GM19395 (cell line): ENCODE results near the gene CDC42BPA.
"Not testable (repeated sequence)": the region's sequence is repeated elsewhere in the genome, so short reads cannot be mapped to it uniquely, and the experiment has no call there.

Experiments
- ATAC-seq: cut with Tn5 transposase; IDR thresholded peaks from one replicate; pipeline ENCODE4 v1.9.1; 2021; ENCODE audit warnings: mild to moderate bottlenecking, moderate library complexity; ENCODE audit not compliant: unreplicated experiment

The CDC42BPA gene

GRCh38 chr1:227308367-227309336 lies 9.6 kb downstream of the CDC42BPA start:
- no peak for ATAC-seq

DNA sequence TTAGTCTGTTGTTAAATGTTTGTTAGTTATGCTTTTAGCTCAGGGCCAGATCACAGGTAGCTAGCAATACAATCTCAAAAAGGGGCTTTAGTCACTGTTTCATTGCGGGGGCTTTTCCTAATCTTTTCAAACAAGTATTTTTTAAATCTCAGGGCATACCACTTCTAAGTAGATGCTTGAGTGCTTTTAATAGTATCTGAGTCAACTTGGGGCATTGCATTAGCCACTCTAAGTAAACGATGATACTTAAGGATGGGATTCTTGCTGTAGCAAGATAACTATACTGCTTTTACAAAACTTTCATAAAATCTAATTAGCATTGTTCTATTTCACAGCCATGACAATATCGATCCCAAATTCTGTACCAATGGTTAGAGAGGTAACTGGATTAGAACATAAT lies 11.6 kb downstream of the CDC42BPA start:
- no peak for ATAC-seq

DNA sequence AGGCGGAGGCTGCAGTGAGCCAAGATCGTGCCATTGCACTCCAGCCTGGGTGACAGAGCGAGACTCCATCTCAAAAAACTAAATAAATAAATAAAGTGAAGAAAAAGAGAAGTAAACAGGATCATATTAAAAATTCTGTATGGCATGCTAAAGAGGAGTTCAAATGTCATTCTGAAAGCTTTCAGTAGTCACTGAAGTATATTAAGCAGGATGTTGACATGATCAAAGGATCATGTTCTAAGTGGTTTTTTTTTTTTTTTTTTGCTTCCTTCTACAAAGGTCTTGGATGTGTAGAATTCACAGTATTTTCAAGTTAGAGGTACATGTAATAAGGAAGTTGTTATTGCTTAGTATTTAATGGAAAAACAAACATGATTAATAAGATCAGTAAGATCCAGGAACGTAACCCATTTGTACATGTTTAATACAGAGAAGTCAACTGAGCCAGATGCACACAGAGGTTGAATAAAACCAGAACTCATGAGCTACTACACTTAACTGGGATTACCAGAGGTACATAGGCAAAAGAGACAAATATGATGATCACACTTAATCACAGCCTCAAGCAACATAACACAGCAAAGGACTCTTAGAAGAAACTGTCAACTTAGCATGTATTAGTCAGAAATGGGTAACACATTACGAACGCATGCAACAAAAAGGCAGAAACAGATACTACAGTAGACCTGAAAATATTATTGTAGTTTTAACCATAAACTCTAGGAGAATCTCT lies 12.2 kb downstream of the CDC42BPA start:
- ATAC-seq = no peak

GRCh38 chr1:227304665-227305064 lies 13.6 kb downstream of the CDC42BPA start:
- ATAC-seq = no peak

DNA sequence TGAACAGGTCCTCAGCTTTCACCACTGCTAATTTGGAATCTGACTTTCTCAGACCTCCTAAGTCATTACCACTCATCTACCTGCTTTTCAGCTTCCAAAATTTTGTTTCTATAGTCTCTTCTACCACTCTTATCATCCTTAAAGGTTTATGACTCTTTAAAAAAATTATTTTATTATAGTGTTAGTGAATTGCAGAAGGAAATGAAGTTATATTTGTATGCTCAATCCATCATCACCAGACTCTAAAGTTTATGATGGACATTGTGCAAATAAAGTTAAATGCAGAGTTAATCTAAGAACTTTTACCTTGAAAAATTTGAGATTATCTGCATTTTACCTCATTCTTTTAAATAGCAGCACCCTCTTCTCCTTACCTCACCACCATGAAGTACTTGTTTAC lies 14.6 kb downstream of the CDC42BPA start:
- ATAC-seq = no peak

DNA sequence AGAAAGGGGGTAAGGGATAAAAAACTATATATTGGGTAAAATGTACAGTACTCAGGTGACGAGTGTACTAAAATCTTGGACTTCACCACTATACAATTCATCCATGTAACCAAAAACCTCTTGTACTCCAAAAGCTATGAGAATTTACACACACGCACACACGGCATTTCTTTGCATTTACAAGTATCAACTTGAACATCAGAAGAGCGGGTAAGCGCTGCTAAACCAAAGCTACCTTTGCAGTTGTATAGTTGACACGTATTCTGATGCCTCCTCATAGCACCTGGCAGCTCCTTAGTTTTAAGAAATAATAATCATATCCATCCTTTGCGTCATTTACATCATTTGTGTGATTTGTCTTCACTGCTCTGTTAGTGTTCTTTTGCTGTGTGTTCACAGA lies 17.6 kb downstream of the CDC42BPA start:
- no peak for ATAC-seq

- ATAC-seq = no peak
Measured at GRCh38 chr1:227299688-227300087, 18.6 kb downstream of the CDC42BPA start.

DNA sequence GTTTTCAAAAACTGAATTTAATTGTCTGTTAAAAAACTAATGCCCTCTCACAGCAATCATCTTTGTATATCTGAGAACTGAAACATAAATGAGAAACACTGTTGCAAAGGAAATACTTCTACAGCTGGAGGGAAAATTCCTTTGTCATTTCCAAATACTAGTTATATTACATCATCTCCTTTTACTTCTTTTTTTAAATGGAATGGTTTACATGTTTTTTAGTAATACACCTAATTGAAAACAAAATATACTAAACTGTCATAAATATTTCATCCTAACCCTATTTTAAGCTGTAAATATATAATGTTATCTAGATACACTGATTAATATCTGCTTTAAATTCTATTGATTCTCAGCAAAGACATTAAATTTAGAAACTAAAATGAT lies 19.1 kb downstream of the CDC42BPA start:
- no peak for ATAC-seq

DNA sequence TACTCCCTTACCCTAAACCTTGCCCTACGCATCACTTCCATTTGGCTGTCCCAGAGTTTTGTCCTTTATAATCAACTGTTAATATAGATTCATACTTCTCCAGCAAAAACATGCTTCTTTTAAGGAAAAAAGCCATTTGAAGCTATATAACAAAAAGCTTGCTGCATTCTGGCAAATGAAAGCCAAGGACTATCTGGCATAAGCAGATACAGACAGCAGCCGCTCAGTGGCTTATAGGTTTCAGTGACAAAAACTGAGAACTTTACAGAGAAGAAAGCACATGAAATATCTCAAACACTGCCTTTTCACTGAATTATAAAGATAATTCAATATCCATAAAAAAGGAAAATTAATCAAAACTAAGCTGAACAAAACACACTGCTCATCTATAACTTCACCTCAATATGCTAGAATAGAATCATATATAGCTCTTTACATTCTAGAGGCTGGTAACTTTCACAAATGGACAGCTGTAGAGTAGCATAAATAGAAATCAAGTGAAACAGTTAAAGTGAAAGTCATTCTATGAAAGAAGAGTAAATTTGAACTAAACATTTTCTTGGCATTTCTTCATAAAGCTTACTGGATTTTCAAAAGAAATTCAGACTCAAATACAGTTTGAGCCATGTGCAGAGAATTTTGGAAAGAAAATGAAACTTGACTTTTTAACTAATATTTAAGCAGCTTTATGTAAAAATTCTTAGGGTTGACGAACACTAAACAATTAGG lies 19.6 kb downstream of the CDC42BPA start:
- no peak for ATAC-seq

GRCh38 chr1:227297073-227297793 lies 21.1 kb downstream of the CDC42BPA start:
- no peak for ATAC-seq

GRCh38 chr1:227295609-227296008 lies 22.7 kb downstream of the CDC42BPA start:
- ATAC-seq = no peak

GRCh38 chr1:227285745-227286144 lies 32.5 kb downstream of the CDC42BPA start:
- ATAC-seq = no peak

GRCh38 chr1:227281371-227281770 lies 36.9 kb downstream of the CDC42BPA start:
- no peak for ATAC-seq

DNA sequence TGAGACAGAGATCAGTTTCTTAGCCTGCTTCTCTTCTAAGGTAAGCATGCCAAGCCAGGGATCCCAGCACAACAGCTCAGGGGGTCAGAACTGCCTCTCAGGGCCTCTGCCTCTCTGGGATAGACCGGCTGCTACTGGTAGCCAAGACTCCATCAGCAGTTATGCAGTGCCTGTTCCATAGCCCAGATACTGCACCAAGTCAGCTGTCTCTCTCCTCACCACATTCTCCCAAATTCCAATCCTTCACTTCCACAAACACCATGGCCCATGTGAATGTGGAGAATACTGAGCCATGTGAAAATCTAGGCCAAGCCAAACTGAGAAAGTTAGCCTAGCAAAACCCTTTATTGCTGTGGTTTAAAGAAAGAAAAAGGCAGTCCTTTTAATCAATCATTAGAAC lies 37.5 kb downstream of the CDC42BPA start:
- no peak for ATAC-seq

GRCh38 chr1:227276156-227276693 lies 42.1 kb downstream of the CDC42BPA start:
- not testable (repeated sequence) for ATAC-seq

DNA sequence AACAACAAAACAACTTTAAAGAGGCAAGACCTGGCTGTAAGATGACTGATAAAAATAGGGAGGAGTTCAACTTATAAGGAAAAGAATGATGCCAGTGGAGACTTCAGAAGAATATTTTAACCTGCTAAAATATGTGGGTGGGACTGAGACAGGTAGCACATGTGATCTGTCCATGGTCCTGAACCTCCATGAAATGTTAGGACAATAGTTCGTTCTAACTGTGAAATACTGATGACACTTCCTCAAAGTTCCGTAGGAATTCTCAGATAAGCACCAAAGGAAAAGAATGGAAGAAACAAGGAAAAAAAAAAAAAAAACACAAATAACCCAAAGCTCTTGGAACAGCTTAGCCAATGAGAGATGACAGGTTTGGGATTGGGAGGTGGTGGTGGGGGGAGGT lies 44.7 kb downstream of the CDC42BPA start:
- ATAC-seq = no peak

GRCh38 chr1:227272428-227272827 lies 45.9 kb downstream of the CDC42BPA start:
- no peak for ATAC-seq

- no peak for ATAC-seq
Measured at GRCh38 chr1:227270554-227270953, 47.7 kb downstream of the CDC42BPA start.

DNA sequence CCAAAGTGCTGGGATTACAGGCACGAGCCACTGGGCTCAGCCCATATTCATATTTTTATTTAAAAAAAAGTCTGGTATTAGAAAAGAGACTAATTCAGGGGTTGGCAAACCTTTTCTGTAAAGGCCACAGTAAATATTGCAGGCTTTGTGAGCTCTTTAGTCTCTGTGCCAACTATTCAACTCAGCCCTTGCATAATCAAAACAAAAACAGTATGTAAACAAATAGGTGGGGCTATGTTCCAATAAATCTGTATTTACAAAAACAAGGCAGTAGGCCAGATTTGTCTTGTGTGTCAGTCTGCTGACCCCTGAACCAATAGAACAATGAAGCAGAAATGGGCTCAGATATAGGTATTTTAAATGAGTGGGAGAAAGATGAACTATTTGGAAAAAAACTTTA lies 49.3 kb downstream of the CDC42BPA start:
- no peak for ATAC-seq

GRCh38 chr1:227265891-227266290 lies 52.4 kb downstream of the CDC42BPA start:
- ATAC-seq = no peak
